PFSK-1 (cell line): ENCODE measurements around the gene CYB5R3.

Source experiments
- POLR2AphosphoS5 ChIP-seq: IDR thresholded peaks from 2 replicates; pipeline ENCODE4 v1.6.1; 2012; ENCODE audit warnings: low read depth, mild to moderate bottlenecking, control low read depth, low read length, moderate library complexity
- REST ChIP-seq, 2 experiments: IDR thresholded peaks; 2 replicates each; pipeline versions ENCODE4 v1.6.1 to v1.8.0; 2011 to 2012; ENCODE audit warnings: low read depth in 2 of 2, low read length in 2 of 2, control low read depth in 1 of 2, inconsistent platforms in 1 of 2, mild to moderate bottlenecking in 1 of 2, moderate library complexity in 1 of 2; ENCODE audit not compliant: insufficient read depth in 1 of 2
- SIN3A ChIP-seq: IDR thresholded peaks from 2 replicates; pipeline ENCODE4 v1.6.1; 2012; ENCODE audit warnings: mild to moderate bottlenecking, low read length, moderate library complexity, borderline replicate concordance; ENCODE audit not compliant: insufficient read depth
- TAF1 ChIP-seq: IDR thresholded peaks from 2 replicates; pipeline ENCODE4 v1.6.1; 2012; ENCODE audit warnings: low read length, control low read depth, borderline replicate concordance; ENCODE audit not compliant: insufficient read depth

DNA sequence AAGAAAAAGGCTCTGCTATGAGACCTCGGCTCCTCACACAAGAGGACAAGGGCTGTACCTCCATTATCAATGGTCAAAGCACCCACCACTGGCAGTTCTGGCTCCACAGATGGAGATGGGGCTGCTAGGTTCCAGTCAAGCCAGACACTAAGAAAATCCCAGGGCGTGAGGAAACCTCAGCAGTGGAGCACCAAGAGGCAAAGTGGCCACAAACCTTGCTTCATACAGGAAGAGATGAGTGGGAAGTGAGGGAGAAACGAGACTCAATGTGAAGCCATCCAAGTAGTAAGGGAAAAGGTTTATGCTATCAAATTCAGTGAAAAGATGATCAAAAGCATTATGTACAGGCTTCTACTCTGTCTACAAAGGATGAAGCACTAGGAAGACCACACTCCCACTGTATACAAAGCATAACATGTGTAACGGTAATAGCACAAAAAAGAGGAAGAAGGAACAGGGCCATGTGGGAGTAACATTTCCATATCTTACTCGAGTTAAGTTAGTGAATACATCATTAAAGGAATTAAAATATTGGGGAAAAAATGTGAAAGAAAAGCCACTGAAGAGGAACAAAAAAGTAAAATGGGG is 61.5 kb downstream of the CYB5R3 start:
- TF ChIP-seq POLR2AphosphoS5: no peak
- no peak for TF ChIP-seq SIN3A
- no peak for TF ChIP-seq TAF1
- no peak for TF ChIP-seq REST (IDR thresholded peaks at IDR 0.05; ENCODE audit: insufficient read depth in 1 of 2, low read depth in 2 of 2, low read length in 2 of 2)
